Mesendoderm (in vitro differentiated cells): ENCODE data around the gene ASTN2.

Experiments used
- DNase-seq: peaks from one replicate; pipeline ENCODE4 v3.0.0; 2013
- H2AK5ac ChIP-seq: 2 replicates; pipeline ENCODE4 v1.6.1; 2013; ENCODE audit warnings: low read length, inconsistent platforms
- H2BK120ac ChIP-seq: 2 replicates; pipeline ENCODE4 v1.6.1; 2013; ENCODE audit warnings: low read depth, mild to moderate bottlenecking, low read length, moderate library complexity, mixed read lengths
- H2BK15ac ChIP-seq: replicated peaks from 2 replicates; pipeline ENCODE4 v1.6.1; 2013; ENCODE audit warnings: low read depth, mild to moderate bottlenecking, moderate library complexity
- H2BK5ac ChIP-seq: 2 replicates; pipeline ENCODE4 v1.6.1; 2013; ENCODE audit warnings: low read length, inconsistent platforms
- H3K18ac ChIP-seq: 2 replicates; pipeline ENCODE4 v1.6.1; 2013; ENCODE audit warnings: mild to moderate bottlenecking, low read length, mixed read lengths
- H3K23ac ChIP-seq: one replicate; pipeline ENCODE4 v1.6.1; 2013; ENCODE audit warnings: low read length
- H3K27ac ChIP-seq: 2 replicates; pipeline ENCODE4 v1.5.1; 2013; ENCODE audit warnings: low read depth, mild to moderate bottlenecking, inconsistent platforms, low read length, moderate library complexity
- H3K27me3 ChIP-seq: 2 replicates; pipeline ENCODE4 v1.6.1; 2013; ENCODE audit warnings: low read length, control low read depth, mild to moderate bottlenecking, inconsistent platforms; ENCODE audit not compliant: insufficient read depth, poor library complexity
- H3K36me3 ChIP-seq: 2 replicates; pipeline ENCODE4 v1.6.1; 2013; ENCODE audit warnings: low read length, inconsistent platforms; ENCODE audit not compliant: control insufficient read depth, insufficient read depth
- H3K4ac ChIP-seq: one replicate; pipeline ENCODE4 v1.6.1; 2013; ENCODE audit warnings: low read depth, mild to moderate bottlenecking, low read length, moderate library complexity
- H3K4me1 ChIP-seq: 2 replicates; pipeline ENCODE4 v1.6.1; 2013; ENCODE audit warnings: low read depth, low read length, inconsistent platforms; ENCODE audit not compliant: control insufficient read depth
- H3K4me2 ChIP-seq: 2 replicates; pipeline ENCODE4 v1.6.1; 2013; ENCODE audit warnings: low read length
- H3K4me3 ChIP-seq: 2 replicates; pipeline ENCODE4 v1.5.1; 2013; ENCODE audit warnings: mild to moderate bottlenecking, low read length
- H3K56ac ChIP-seq: one replicate; pipeline ENCODE4 v1.6.1; 2013; ENCODE audit warnings: low read length
- H3K79me1 ChIP-seq: 2 replicates; pipeline ENCODE4 v1.6.1; 2013; ENCODE audit warnings: low read length, inconsistent platforms
- H3K79me2 ChIP-seq: 2 replicates; pipeline ENCODE4 v1.6.1; 2013; ENCODE audit warnings: mild to moderate bottlenecking, low read length; ENCODE audit not compliant: control insufficient read depth, insufficient read depth
- H3K9ac ChIP-seq: 2 replicates; pipeline ENCODE4 v1.6.1; 2013; ENCODE audit warnings: low read length, inconsistent platforms
- H4K5ac ChIP-seq: one replicate; pipeline ENCODE4 v1.6.1; 2013; ENCODE audit warnings: low read length
- H4K8ac ChIP-seq: one replicate; pipeline ENCODE4 v1.6.1; 2013; ENCODE audit warnings: low read depth, mild to moderate bottlenecking, control low read depth, low read length, moderate library complexity
- WGBS: extraction: QIAGEN DNeasy Blood & Tissue Kit; methylation state at CpG from one replicate; pipeline ENCODE4 v1.1.7; 2013; ENCODE audit warnings: low lambda C conversion rate, missing lambda C conversion rate; ENCODE audit not compliant: insufficient coverage; ENCODE audit errors: extremely low coverage; 5-methylcytosine and 5-hydroxymethylcytosine counted together

The ASTN2 gene

DNA sequence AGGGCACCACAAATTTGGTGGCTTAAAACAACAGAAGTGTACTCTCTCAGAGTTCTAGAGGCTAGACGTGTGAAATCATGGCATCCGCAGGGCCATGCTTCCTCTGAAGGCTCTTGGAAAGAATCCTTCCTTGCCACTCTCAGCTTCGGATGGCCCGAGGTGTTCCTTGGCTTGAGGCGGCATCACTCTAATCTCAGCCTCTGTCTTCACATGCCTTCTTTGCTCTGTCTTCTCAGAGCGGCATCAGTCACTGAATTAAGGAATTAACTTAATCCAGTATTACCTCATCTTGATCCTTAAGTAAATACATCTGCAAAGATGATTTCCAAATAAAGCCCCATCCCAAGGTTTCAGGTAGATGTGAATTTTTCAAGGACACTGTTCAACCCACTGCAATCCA is 938.9 kb downstream of the ASTN2 start:
- Histone ChIP-seq H2BK120ac (no peak overlapping the region), H3K9ac (no peak overlapping the region), H3K27me3 (no peaks in the 10 kb centered on the region), H3K27ac (no peak overlapping the region), H4K8ac (no peak overlapping the region), H3K4ac (no peak overlapping the region), H3K4me3 (no peak overlapping the region), H2AK5ac (no peak overlapping the region), H4K5ac (no peak overlapping the region), H3K4me2 (no peak overlapping the region), H3K79me2 (no peaks in the 10 kb centered on the region), H3K36me3 (no peaks in the 10 kb centered on the region), H3K79me1 (no peaks in the 10 kb centered on the region), H3K18ac (no peak overlapping the region), H3K56ac (no peak overlapping the region), H3K23ac (no peak overlapping the region), H2BK15ac (no peak overlapping the region), H3K4me1 (peaks cover 7% of the 10 kb centered on the region), H2BK5ac (no peak overlapping the region)
- no peak for DNase-seq
- no CpG with 5 or more reads among the region's 6 CpGs for WGBS

DNA sequence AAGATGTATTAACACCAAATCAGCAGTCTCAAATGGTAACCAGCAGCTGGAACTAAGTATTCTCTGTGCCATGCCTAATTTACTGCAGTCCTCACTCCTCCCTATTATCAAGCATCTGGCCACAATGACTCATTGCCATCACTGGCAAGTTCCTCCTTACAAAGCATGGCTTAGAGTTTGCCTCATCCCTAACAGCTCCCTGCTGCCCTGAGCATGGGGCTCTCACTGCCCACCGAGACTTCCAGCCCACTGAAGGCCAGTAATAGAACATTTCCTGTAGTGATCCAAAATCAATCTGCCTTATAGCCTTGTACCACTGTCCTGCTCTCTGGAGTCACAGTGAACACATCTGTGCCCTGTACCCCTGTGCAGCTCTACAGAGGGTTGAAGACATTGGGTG is 939.7 kb downstream of the ASTN2 start:
- no CpG with 5 or more reads among the region's 1 CpG for WGBS

DNA sequence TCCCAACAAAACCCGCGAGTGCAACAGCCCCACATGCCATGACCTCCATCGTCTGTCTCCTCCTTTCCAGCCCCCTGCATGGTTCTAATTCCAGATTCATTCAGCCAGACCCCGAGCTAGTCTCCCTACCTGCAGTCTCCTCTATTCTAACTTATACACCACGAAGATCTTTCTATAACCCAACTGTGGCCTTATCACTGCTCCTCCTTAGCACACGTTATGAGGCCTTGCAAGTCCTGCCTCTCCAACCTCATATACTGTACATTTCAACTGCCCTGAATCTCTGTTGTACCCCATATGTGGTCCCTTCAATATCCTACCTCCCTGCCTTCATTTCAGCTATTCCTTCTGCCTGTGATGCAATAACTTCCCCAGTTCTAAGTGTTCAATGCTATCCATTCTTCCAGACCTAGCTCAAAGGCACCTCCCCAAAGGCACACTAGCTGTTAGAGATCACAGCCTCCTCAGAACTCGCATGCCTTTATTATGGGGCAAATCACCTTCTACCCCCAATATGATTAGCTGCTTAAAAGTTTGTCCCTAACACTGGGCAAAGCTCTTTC is 942.8 kb downstream of the ASTN2 start:
- Histone ChIP-seq H2BK5ac (peak overlapping the region; percentile 33), H3K4me2 (no peak overlapping the region), H3K18ac (peak overlapping the region; percentile 69), H3K4me3 (no peak overlapping the region), H3K79me2 (no peaks in the 10 kb centered on the region), H2BK120ac (peak overlapping the region; percentile 90), H3K79me1 (no peaks in the 10 kb centered on the region), H3K36me3 (no peaks in the 10 kb centered on the region), H3K4me1 (peaks cover 21% of the 10 kb centered on the region), H3K56ac (peak overlapping the region; percentile 68), H2AK5ac (peak overlapping the region; percentile 89), H3K23ac (no peak overlapping the region), H3K27me3 (no peaks in the 10 kb centered on the region), H4K5ac (no peak overlapping the region), H4K8ac (no peak overlapping the region), H2BK15ac (no peak overlapping the region), H3K27ac (peak overlapping the region; percentile 83), H3K9ac (no peak overlapping the region), H3K4ac (peak overlapping the region; percentile 48)
- WGBS = no CpG with 5 or more reads among the region's 7 CpGs
- peak; percentile 31 for DNase-seq

More for the DNA sequence above, 939.7 kb downstream of the ASTN2 start:
- Histone ChIP-seq H3K79me2 (no peaks in the 10 kb centered on the region), H2BK120ac (no peak overlapping the region), H3K4me3 (no peak overlapping the region), H3K36me3 (no peaks in the 10 kb centered on the region), H3K4me1 (peaks cover 9% of the 10 kb centered on the region), H3K4ac (no peak overlapping the region), H3K4me2 (no peak overlapping the region), H3K79me1 (no peaks in the 10 kb centered on the region), H2BK5ac (no peak overlapping the region), H3K27me3 (no peaks in the 10 kb centered on the region), H3K27ac (no peak overlapping the region), H2BK15ac (no peak overlapping the region), H3K23ac (no peak overlapping the region), H4K5ac (no peak overlapping the region), H3K56ac (no peak overlapping the region), H3K9ac (no peak overlapping the region), H3K18ac (no peak overlapping the region), H2AK5ac (no peak overlapping the region), H4K8ac (no peak overlapping the region)
- DNase-seq = no peak

DNA sequence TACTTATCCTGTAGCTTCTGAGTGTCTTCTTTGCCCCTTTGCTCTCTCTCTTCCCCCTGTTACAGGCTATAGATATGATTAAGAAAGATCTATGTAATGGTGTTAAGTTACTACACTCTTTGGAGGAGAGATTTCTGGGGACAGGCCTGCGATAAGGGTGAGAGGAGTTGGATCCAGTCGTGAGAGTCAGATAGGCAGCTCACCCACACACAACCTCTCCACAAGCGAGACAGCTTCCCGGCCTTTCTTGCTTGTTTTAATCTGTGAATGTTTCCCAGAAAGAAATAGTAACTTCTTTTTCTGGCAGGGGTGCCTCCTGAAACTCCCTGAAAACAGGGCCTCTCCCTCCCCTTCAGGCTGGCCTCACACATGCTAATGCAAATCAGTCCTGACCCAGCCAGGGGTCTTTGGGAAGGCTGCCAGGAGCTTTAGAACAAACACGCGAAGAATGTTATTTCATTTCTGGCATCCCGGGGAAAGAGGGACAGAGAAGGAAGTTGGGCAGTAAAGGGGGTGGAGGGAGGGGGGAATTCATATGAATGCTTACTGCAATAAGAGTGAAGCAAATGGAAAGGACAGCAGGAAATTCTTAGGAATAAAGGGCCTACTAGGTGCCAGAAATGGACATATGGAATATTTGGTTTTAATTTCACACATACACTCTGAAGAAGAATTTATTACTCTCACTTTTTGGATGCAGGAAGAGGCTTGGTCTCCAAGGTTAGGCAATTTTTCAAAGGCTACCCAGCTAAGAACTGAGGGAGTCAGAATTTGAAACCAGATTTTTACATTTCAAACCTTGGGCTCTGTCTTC is 943.6 kb downstream of the ASTN2 start:
- Histone ChIP-seq H3K4ac (peak overlapping the region; percentile 48), H2BK5ac (peak overlapping the region; percentile 94), H3K27me3 (no peaks in the 10 kb centered on the region), H3K23ac (no peak overlapping the region), H3K36me3 (no peaks in the 10 kb centered on the region), H3K79me2 (no peaks in the 10 kb centered on the region), H2BK120ac (peak overlapping the region; percentile 90), H3K79me1 (no peaks in the 10 kb centered on the region), H3K56ac (peak overlapping the region; percentile 83), H3K18ac (peak overlapping the region; percentile 96), H4K8ac (no peak overlapping the region), H3K9ac (peak overlapping the region; percentile 53), H2BK15ac (no peak overlapping the region), H2AK5ac (no peak overlapping the region), H3K4me1 (peaks cover 23% of the 10 kb centered on the region), H4K5ac (no peak overlapping the region), H3K27ac (peak overlapping the region; percentile 96), H3K4me3 (no peak overlapping the region), H3K4me2 (no peak overlapping the region)
- no CpG with 5 or more reads among the region's 7 CpGs for WGBS
- DNase-seq = peak; percentile 97

DNA sequence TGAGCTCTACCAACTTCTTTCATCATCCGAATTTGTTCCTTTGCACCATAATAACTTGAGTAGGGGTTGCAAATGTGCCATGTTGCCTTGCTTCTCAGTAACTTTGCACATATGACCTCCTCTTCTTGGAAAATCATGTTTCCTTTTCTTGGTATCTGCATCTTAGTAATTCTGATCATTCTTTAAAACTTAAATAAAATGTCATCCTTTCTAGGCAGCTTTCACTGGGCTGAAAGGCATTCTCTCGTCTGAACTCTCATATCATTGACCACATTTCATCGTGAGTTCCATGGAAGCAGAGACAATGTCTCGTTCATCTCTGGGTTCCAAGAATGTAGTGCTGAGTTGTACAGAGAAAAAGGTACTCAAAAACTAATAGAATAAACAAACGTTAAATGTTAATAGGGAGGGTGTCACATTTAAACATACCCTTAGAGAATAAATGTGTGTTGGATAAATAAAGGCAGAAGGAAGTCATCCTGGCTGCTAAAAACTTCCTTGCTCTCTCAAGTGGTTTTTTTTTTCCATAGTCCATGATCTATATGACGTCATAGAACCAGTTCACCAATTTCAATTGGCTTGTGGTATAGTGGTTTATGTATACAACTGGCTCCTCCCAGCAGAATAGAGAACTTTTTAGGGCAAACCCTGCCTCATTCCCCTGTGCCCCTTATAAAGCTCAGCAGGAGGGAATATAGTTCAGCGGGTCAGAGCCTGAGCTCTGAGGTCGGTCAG is 945.9 kb downstream of the ASTN2 start:
- no peak overlapping the region for H3K4me2 ChIP-seq
- H3K27me3 ChIP-seq = no peaks in the 10 kb centered on the region
- H3K23ac ChIP-seq = no peak overlapping the region
- H3K27ac ChIP-seq = no peak overlapping the region
- no peak overlapping the region for H4K8ac ChIP-seq
- no CpG with 5 or more reads among the region's 8 CpGs for WGBS
- H2BK15ac ChIP-seq = peak overlapping the region; percentile 96
- H3K56ac ChIP-seq = no peak overlapping the region
- no peak overlapping the region for H3K4me3 ChIP-seq
- no peak overlapping the region for H4K5ac ChIP-seq
- H3K4ac ChIP-seq = no peak overlapping the region
- no peaks in the 10 kb centered on the region for H3K36me3 ChIP-seq
- H2BK5ac ChIP-seq = no peak overlapping the region
- no peaks in the 10 kb centered on the region for H3K79me2 ChIP-seq
- DNase-seq = no peak
- H3K79me1 ChIP-seq = no peaks in the 10 kb centered on the region
- no peak overlapping the region for H2BK120ac ChIP-seq
- H3K9ac ChIP-seq = no peak overlapping the region
- peaks cover 28% of the 10 kb centered on the region for H3K4me1 ChIP-seq
- peak overlapping the region; percentile 36 for H2AK5ac ChIP-seq
- peak overlapping the region; percentile 77 for H3K18ac ChIP-seq
